ENCODE results near the gene SPARCL1.
"Not testable (repeated sequence)": the region's sequence is repeated elsewhere in the genome, so short reads cannot be mapped to it uniquely, and the experiment has no call there.

Gene SPARCL1

DNA sequence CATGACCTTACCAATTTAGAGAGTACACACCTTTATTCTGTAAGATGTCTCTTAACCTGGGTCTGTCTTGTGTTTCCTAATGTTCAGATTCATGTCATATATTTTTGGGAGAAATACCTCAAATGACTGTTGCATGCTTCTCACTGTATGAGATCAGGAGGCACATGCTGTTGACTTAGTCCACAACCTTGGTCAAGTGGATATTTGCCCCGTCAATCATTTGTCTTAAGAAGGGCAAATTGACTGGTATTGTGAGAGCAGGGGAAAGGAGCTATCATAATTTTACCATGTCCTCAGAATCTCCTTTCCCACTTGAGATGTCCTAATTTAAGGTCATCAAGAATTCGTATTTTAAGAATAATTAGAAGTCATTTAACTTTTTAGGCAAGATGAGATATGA, 95.8 kb downstream of the SPARCL1 start:
- no peak for DNase-seq

DNA sequence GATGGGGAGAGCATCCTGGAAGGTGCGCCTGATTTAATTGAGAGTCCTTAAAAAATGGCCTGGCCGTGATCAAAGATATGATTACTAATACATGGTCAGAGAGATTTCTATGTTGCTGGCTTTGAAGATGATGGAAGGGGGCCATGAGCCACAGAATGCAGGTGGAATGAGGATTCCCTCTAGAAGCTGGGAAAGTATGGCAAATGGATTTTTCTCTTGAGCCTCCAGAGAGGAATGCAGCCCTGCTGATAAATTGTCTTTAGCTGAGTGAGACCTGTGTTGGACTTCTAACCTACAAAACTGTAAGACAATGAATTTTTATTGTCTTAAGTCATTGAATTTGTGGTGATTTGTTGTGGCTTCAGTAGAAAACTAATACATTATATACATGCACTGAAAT, 99.1 kb downstream of the SPARCL1 start:
- DNase-seq: no peak

DNA sequence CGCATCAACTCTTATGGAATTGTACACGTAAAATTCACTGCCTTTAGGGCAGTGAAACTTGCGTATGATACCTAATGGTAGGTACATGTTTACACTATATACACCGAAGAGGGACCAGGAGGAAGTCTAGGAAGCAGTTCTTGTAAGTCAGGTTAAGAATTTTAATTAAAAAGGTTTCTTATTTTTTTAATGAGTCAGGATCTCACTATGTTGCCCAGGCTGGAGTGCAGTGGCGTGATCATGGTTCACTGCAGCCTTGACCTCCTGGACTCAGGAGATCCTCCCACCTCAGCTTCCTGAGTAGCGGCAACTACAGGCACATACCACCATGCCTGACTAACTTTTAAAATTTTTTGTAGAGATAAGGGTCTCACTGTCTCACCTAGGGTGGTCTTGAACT, 100.2 kb downstream of the SPARCL1 start:
- DNase-seq: no peak

DNA sequence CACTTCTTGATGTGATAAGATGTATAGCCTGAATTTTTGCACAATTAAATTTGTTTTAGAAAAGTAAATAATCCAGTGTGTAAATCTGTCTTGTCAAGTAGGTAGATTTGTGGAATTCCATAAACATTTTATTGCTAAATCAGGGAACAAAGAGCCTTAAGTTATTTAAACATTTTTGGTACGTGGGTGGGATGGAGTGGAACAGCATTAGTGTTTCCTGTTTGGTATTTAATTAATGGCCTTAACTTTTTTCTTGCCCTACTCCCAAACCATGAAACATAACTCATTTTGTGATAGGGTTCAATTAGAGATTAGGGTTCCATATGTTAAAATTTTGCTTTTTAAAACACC, 101.7 kb downstream of the SPARCL1 start:
- no peak for DNase-seq

DNA sequence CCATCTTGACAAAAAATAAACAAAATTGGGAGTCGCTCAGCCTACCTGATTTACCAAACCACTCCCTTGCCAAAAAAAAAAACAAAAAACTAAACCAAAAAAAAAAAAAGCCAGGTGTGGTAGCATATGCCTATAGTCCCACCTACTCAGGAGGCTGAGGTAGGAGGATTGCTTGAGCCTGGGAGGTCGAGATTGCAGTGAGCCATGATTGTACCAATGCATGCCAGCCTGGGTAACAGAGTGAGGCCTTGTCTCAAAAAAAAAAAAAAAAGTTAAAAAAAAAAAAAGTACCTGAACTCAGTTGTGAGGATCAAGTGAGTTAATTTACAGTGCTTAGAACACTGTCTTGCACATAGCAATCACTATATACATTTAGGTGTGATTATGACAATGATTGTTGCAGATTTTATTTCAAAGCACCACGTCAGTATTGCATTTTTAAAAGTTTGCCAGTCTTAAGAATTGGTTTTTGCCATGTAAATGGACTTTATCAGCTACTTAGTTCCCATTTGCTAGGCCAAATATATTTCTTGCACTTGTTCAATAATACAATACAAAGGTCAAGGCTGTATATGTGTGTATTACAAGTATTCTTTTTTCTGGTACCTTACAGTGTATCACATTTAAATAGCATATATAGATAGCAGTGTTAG, 102.2 kb downstream of the SPARCL1 start:
- DNase-seq: no peak

DNA sequence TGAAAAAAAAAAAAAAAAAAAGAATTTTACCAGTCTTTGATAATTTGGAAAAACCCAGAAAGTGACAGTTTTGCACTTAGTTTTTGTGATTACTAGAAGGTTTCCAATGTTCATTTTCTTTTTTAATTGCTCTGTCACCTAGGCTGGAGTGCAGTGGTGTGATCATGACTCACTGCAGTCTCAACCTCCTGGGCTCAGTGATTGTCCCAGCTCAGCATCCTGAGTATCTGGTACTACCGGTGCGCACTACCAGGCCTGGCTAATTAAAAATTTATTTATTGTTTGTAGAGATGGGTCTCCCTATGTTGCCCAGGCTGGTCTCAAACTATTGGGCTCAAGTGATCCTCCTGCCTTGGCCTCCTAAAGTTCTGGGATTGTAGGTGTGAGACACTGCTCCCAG, 103.5 kb downstream of the SPARCL1 start:
- DNase-seq: no peak

DNA sequence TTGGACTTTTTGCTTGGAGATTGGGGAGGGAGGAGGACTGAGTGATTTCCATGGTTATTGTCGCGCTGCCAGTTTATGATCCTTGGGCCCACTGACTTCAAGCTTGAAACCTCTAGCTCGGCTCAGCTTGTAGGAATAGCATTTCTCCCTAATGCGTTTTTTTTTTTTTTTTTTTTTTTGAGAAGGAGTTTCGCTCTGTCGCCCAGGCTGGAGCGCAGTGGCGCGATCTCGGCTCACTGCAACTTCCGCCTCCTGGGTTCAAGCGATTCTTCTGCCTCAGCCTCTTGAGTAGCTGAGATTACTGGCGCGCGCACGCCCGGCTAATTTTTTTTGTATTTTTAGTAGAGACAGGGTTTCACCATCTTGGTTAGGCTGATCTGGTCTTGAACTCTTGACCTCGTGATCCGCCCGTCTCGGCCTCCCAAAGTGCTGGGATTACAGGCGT, 105.1 kb downstream of the SPARCL1 start:
- not testable (repeated sequence) for DNase-seq

Data from SW 1271 (cell line).